Stimulated activated naive CD8-positive, alpha-beta T cell treated with anti-CD3 and anti-CD28 coated beads, Interleukin-15, Interleukin-2, amounts not matched to agents 100 ng/mL and 50 ng/mL, for 24 hours (primary cell): Measurements from ENCODE around the gene MORC2.

ENCODE experiments used
- H3K27ac Mint-ChIP-seq: one replicate; pipeline ENCODE4 v1.8.0; 2021; ENCODE audit warnings: mild to moderate bottlenecking, mixed read lengths
- H3K27me3 Mint-ChIP-seq: one replicate; pipeline ENCODE4 v1.8.0; 2021; ENCODE audit warnings: mixed read lengths
- H3K36me3 Mint-ChIP-seq: one replicate; pipeline ENCODE4 v1.8.0; 2021; ENCODE audit warnings: low read depth, mixed read lengths
- H3K4me1 Mint-ChIP-seq: one replicate; pipeline ENCODE4 v1.8.0; 2021; ENCODE audit warnings: low read depth, mixed read lengths
- H3K4me3 Mint-ChIP-seq: one replicate; pipeline ENCODE4 v1.8.0; 2021; ENCODE audit warnings: mild to moderate bottlenecking, mixed read lengths
- H3K9me3 Mint-ChIP-seq: one replicate; pipeline ENCODE4 v1.8.0; 2021; ENCODE audit warnings: mixed read lengths

The MORC2 gene

GRCh38 chr22:30918761-30919160, 49.8 kb downstream of the MORC2 start:
- no peak overlapping the region for H3K27ac Mint-ChIP-seq
- H3K9me3 Mint-ChIP-seq = no peaks in the 10 kb centered on the region
- no peaks in the 10 kb centered on the region for H3K27me3 Mint-ChIP-seq
- peaks cover 5% of the 10 kb centered on the region for H3K36me3 Mint-ChIP-seq
- no peak overlapping the region for H3K4me3 Mint-ChIP-seq
- H3K4me1 Mint-ChIP-seq = peaks cover 20% of the 10 kb centered on the region

GRCh38 chr22:30910358-30910757, 58.2 kb downstream of the MORC2 start:
- H3K36me3 Mint-ChIP-seq = peaks cover 7% of the 10 kb centered on the region
- no peak overlapping the region for H3K4me3 Mint-ChIP-seq
- H3K27me3 Mint-ChIP-seq = no peaks in the 10 kb centered on the region
- no peaks in the 10 kb centered on the region for H3K9me3 Mint-ChIP-seq
- no peak overlapping the region for H3K27ac Mint-ChIP-seq
- H3K4me1 Mint-ChIP-seq = no peaks in the 10 kb centered on the region

- Mint-ChIP-seq H3K4me3 (no peak overlapping the region), H3K9me3 (no peaks in the 10 kb centered on the region), H3K4me1 (no peaks in the 10 kb centered on the region), H3K27ac (no peak overlapping the region), H3K27me3 (no peaks in the 10 kb centered on the region), H3K36me3 (peaks cover 6% of the 10 kb centered on the region)
Measured at GRCh38 chr22:30909306-30909705, 59.3 kb downstream of the MORC2 start.

DNA sequence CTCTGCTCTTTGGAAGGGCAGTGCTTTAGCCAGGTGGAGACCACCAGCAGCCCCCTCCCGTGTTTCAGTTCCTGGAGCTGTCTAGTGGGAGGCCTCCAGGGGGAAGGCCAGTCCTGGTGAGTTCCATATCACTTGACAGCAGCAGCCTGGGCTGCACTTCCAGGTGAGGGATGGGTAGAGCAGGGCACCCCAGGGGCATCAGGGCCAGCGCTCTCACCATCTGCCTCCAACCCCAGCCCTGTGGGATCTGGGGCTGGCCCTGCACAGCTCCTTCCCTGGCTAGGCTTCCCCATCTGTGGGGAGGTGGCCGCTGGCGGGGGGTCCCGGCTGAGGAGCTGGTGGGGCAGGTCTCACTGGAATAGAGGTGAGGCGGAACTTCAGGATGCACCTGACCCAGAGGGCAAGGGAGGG, 60.5 kb downstream of the MORC2 start:
- peaks cover 8% of the 10 kb centered on the region for H3K36me3 Mint-ChIP-seq
- no peak overlapping the region for H3K4me3 Mint-ChIP-seq
- H3K4me1 Mint-ChIP-seq = peaks cover 1% of the 10 kb centered on the region

GRCh38 chr22:30906946-30907345, 61.6 kb downstream of the MORC2 start:
- Mint-ChIP-seq H3K36me3 (peaks cover 15% of the 10 kb centered on the region), H3K4me1 (peaks cover 4% of the 10 kb centered on the region)

More for the DNA sequence above, 60.5 kb downstream of the MORC2 start:
- no peak overlapping the region for H3K27ac Mint-ChIP-seq
- H3K9me3 Mint-ChIP-seq = no peaks in the 10 kb centered on the region
- H3K27me3 Mint-ChIP-seq = no peaks in the 10 kb centered on the region

GRCh38 chr22:30906411-30906810, 62.2 kb downstream of the MORC2 start:
- H3K27ac Mint-ChIP-seq = no peak overlapping the region
- H3K27me3 Mint-ChIP-seq = no peaks in the 10 kb centered on the region
- H3K36me3 Mint-ChIP-seq = peaks cover 19% of the 10 kb centered on the region
- H3K4me3 Mint-ChIP-seq = no peak overlapping the region
- no peaks in the 10 kb centered on the region for H3K9me3 Mint-ChIP-seq
- peaks cover 4% of the 10 kb centered on the region for H3K4me1 Mint-ChIP-seq

More at GRCh38 chr22:30906946-30907345, 61.6 kb downstream of the MORC2 start:
- H3K9me3 Mint-ChIP-seq = no peaks in the 10 kb centered on the region
- H3K4me3 Mint-ChIP-seq = no peak overlapping the region
- no peaks in the 10 kb centered on the region for H3K27me3 Mint-ChIP-seq
- no peak overlapping the region for H3K27ac Mint-ChIP-seq

DNA sequence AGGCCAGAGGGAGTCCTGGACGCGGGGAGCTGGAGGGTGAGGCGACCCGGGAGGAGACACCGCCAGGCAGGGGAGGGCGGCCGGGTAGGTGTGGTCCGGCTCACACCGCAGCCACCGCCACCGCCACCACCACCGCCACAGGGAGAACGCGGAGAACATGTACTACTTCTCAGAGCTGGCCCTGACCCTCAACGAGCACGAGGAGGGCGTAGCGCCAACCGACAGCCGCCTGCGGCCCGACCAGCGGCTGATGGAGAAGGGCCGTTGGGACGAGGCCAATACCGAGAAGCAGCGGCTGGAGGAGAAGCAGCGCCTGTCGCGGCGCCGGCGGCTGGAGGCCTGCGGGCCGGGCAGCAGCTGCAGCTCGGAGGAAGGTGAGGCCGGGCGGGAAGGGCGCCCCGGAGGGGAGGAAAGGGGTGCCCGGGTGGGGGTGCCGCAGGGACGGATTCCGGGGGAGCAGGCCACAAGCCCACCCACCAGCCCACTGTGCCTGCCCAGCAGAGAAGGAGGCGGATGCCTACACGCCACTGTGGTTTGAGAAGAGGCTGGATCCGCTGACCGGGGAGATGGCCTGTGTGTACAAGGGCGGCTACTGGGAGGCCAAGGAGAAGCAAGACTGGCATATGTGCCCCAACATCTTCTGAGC, 62.8 kb downstream of the MORC2 start:
- Mint-ChIP-seq H3K27ac (no peak overlapping the region), H3K4me3 (no peak overlapping the region), H3K9me3 (no peaks in the 10 kb centered on the region), H3K4me1 (peaks cover 4% of the 10 kb centered on the region), H3K36me3 (peaks cover 19% of the 10 kb centered on the region), H3K27me3 (no peaks in the 10 kb centered on the region)

- Mint-ChIP-seq H3K27me3 (no peaks in the 10 kb centered on the region), H3K4me3 (no peak overlapping the region), H3K9me3 (no peaks in the 10 kb centered on the region), H3K4me1 (peaks cover 4% of the 10 kb centered on the region), H3K27ac (no peak overlapping the region), H3K36me3 (peaks cover 16% of the 10 kb centered on the region)
Measured at GRCh38 chr22:30903876-30904460, 64.6 kb downstream of the MORC2 start.

DNA sequence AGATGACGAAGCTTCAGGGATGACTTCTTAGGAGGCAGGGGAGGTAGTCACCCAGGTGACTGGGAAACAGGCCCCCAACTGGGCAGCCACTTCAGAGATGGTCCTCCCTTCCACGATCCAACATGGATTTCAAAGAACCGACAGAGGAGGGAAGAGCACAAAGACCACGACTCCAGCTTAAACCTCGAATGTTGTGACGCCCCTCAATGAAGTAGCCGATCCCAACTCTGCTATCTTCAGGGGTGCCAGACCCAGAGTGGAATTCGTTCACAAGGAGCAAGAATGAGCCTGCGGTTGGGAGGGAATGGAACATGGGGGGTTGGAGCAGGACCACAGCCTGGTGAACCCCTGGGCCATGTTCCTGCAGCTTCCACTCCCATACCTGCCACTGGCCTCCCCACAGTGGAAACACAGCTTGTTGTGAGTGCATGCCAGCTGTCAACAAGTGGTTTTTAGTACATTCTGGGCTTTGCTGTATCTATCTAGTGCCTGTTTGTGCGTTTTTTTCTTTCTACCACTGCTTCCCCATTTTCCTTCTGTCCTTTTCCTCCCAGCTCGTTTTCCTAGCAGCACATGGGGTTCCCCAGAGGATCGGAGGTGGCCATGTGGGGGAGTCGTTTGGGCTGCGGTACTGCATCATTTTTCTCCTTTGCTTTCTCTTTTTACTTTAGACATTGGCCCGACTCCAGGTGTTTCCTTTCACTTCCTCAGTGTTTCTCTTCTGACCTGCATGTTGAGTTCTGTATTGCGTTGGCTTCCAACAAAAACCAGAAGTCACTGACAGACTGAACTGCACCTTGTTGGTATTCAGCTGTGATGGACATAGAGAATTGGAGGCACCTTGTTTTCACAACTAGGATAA, 65.8 kb downstream of the MORC2 start:
- peaks cover 4% of the 10 kb centered on the region for H3K4me1 Mint-ChIP-seq
- no peak overlapping the region for H3K27ac Mint-ChIP-seq
- H3K9me3 Mint-ChIP-seq = no peaks in the 10 kb centered on the region
- H3K4me3 Mint-ChIP-seq = no peak overlapping the region
- peaks cover 20% of the 10 kb centered on the region for H3K36me3 Mint-ChIP-seq
- no peaks in the 10 kb centered on the region for H3K27me3 Mint-ChIP-seq

DNA sequence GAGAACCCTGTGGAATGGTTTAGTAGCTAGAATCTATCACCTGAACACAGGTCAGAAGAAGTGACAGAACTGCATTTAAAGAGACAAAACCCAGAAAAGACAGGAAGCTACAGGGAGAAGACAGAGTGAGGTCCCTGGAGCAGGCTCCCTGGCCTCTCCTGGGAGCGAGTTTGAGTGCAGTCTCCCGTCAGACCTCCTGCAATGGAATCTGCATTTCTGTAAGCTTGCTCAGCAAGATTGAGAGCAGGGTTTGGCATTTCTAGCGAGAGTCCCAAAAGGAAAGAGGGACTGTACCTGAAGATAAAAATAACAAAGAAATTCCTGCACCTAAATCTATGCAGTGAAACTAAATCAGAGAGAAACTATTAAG, 74.2 kb downstream of the MORC2 start:
- H3K4me3 Mint-ChIP-seq = no peak overlapping the region
- no peaks in the 10 kb centered on the region for H3K9me3 Mint-ChIP-seq
- H3K27ac Mint-ChIP-seq = no peak overlapping the region
- H3K27me3 Mint-ChIP-seq = no peaks in the 10 kb centered on the region
- H3K4me1 Mint-ChIP-seq = peaks cover 7% of the 10 kb centered on the region
- H3K36me3 Mint-ChIP-seq = peaks cover 8% of the 10 kb centered on the region

GRCh38 chr22:30893434-30894370, 74.9 kb downstream of the MORC2 start:
- H3K4me3 Mint-ChIP-seq = peak overlapping the region; percentile 36
- H3K27me3 Mint-ChIP-seq = no peaks in the 10 kb centered on the region
- no peak overlapping the region for H3K27ac Mint-ChIP-seq
- no peaks in the 10 kb centered on the region for H3K9me3 Mint-ChIP-seq
- H3K36me3 Mint-ChIP-seq = peaks cover 8% of the 10 kb centered on the region
- peaks cover 7% of the 10 kb centered on the region for H3K4me1 Mint-ChIP-seq

DNA sequence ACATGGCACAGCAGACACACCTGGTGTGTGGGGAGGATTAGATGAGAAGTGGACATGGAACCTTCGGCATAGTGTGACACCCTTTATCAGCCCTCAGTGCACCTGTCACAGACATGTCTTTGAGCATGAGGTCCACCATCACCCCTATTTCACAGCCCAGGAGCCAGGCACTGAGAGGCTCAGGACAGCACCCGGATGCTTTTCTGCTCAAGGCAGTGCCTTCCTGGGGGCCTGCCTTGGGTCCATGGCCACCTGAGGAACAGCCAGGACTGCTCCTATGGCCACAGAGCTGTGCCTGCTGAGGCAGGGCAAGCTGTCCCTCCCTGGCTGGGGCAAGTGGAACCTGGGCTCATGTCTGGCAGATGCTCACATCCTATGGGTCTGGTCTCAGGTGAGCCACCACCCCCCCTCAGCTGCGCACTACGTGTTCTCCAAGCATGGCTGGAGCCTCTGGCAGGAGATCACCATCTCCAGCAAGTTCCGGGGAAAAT, 75.8 kb downstream of the MORC2 start:
- no peak overlapping the region for H3K4me3 Mint-ChIP-seq
- H3K4me1 Mint-ChIP-seq = peaks cover 7% of the 10 kb centered on the region
- no peak overlapping the region for H3K27ac Mint-ChIP-seq
- peaks cover 4% of the 10 kb centered on the region for H3K36me3 Mint-ChIP-seq
- H3K9me3 Mint-ChIP-seq = no peaks in the 10 kb centered on the region
- no peaks in the 10 kb centered on the region for H3K27me3 Mint-ChIP-seq

GRCh38 chr22:30892286-30892685, 76.3 kb downstream of the MORC2 start:
- Mint-ChIP-seq H3K27ac (no peak overlapping the region), H3K9me3 (no peaks in the 10 kb centered on the region), H3K27me3 (no peaks in the 10 kb centered on the region), H3K4me1 (peaks cover 7% of the 10 kb centered on the region), H3K36me3 (peaks cover 3% of the 10 kb centered on the region), H3K4me3 (no peak overlapping the region)

DNA sequence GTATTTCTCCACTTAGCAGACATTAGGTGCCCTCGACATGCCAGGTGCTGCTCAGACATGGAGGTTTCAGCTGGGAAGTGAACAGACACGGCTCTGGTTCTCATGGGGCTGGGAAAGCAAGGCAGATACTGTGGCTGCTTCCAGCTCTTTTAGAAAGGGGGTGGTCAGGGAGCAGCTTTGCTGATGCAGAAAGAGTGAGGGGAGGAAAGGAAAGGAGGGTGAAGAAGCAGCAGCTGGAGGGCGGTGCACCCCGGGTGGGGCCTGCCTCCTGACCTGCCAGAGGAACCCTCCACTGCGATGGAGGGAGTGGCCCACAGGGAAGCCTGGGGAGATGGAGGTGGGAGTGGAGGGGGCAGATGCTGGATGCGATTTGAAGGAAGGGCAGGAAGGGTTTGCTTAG, 76.8 kb downstream of the MORC2 start:
- Mint-ChIP-seq H3K27me3 (no peaks in the 10 kb centered on the region), H3K4me3 (no peak overlapping the region), H3K36me3 (no peaks in the 10 kb centered on the region), H3K4me1 (peaks cover 7% of the 10 kb centered on the region), H3K27ac (no peak overlapping the region), H3K9me3 (no peaks in the 10 kb centered on the region)
